Muscle layer of duodenum (tissue), 2 donors: ENCODE measurements around the gene ALAS2.

Experiments used
- H3K27ac ChIP-seq: one replicate; pipeline ENCODE4 v1.7.0; 2013; ENCODE audit warnings: mild to moderate bottlenecking, low read length
- H3K27me3 ChIP-seq: one replicate; pipeline ENCODE4 v1.7.0; 2013; ENCODE audit warnings: low read depth, mild to moderate bottlenecking, control low read depth, low read length
- H3K36me3 ChIP-seq, 2 donors: one replicate each; pipeline ENCODE4 v1.7.0; 2013; ENCODE audit warnings: low read length in 2 of 2, control low read depth in 1 of 2, mild to moderate bottlenecking in 1 of 2; ENCODE audit not compliant: insufficient read depth in 2 of 2, control insufficient read depth in 1 of 2
- H3K4me1 ChIP-seq, 2 donors: one replicate each; pipeline ENCODE4 v1.7.0; 2013; ENCODE audit warnings: low read length in 2 of 2, mild to moderate bottlenecking in 2 of 2, control low read depth in 1 of 2, moderate library complexity in 1 of 2; ENCODE audit not compliant: insufficient read depth in 2 of 2, control insufficient read depth in 1 of 2
- H3K4me3 ChIP-seq, 2 donors: one replicate each; pipeline ENCODE4 v1.7.0; 2013; ENCODE audit warnings: low read length in 2 of 2, low read depth in 1 of 2, mild to moderate bottlenecking in 1 of 2
- H3K9me3 ChIP-seq, 2 donors: one replicate each; pipeline ENCODE4 v1.7.0; 2013; ENCODE audit warnings: low read length in 2 of 2, control low read depth in 1 of 2, mild to moderate bottlenecking in 1 of 2; ENCODE audit not compliant: control insufficient read depth in 1 of 2
- donor health status: healthy.

The ALAS2 gene

GRCh38 chrX:55029291-55029690, 1.5 kb downstream of the ALAS2 start:
- no peaks in the 10 kb centered on the region for H3K36me3 ChIP-seq
- H3K27me3 ChIP-seq: no peaks in the 10 kb centered on the region
- H3K4me3 ChIP-seq: no peak overlapping the region
- H3K4me1 ChIP-seq: no peaks in the 10 kb centered on the region
- no peaks in the 10 kb centered on the region for H3K9me3 ChIP-seq
- no peak overlapping the region for H3K27ac ChIP-seq

DNA sequence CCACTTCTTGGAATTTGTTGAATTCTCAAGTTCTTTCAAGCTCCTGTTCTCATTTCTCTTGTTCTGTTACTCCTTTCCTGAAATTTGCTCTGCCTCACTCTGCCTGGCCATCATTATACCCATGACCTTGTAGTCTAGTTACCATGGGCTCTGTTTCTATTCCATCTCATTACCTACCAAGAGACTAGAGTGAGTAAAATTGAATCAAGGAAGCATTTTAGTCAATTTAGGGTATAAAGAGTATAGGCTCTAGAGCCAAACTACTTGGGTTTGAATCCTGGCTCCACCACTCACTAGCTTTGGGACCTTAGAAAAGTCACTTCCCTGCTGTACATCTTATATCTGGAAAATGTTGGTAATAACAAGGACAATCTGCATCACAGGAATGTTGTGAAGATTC, 2.2 kb downstream of the ALAS2 start:
- Histone ChIP-seq H3K9me3 (no peaks in the 10 kb centered on the region), H3K4me1 (no peaks in the 10 kb centered on the region), H3K27me3 (no peaks in the 10 kb centered on the region), H3K27ac (no peak overlapping the region), H3K36me3 (no peaks in the 10 kb centered on the region), H3K4me3 (no peak overlapping the region)

GRCh38 chrX:55028040-55028439, 2.7 kb downstream of the ALAS2 start:
- Histone ChIP-seq H3K36me3 (no peaks in the 10 kb centered on the region), H3K4me1 (no peaks in the 10 kb centered on the region), H3K27me3 (no peaks in the 10 kb centered on the region), H3K27ac (no peak overlapping the region), H3K4me3 (no peak overlapping the region), H3K9me3 (no peaks in the 10 kb centered on the region)

DNA sequence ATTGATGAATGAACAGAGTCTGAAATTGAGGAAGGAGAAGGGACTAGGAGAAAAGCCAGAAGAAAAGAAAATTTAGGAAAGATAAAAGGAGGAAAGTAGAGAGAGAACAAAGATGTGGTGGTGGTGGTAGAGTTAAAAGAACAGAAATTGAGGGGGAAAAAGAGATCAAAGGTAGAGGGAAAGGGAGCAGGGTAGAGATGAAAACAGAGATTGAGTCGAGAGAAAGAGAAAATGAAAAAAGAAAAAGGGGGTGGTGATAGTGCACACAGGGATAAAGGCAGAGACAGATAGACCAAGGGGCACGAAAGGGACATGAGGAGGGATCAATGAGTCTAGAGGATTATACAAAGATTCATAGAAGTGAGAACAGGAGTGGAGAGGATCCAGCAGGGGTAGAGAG, 3.9 kb downstream of the ALAS2 start:
- Histone ChIP-seq H3K27me3 (no peaks in the 10 kb centered on the region), H3K27ac (no peak overlapping the region), H3K4me3 (no peak overlapping the region), H3K4me1 (no peaks in the 10 kb centered on the region), H3K36me3 (no peaks in the 10 kb centered on the region), H3K9me3 (no peaks in the 10 kb centered on the region)

GRCh38 chrX:55026143-55026542, 4.6 kb downstream of the ALAS2 start:
- no peaks in the 10 kb centered on the region for H3K27me3 ChIP-seq
- H3K4me1 ChIP-seq: no peaks in the 10 kb centered on the region
- no peaks in the 10 kb centered on the region for H3K36me3 ChIP-seq
- H3K27ac ChIP-seq: no peak overlapping the region
- no peak overlapping the region for H3K4me3 ChIP-seq
- H3K9me3 ChIP-seq: no peaks in the 10 kb centered on the region

- Histone ChIP-seq H3K27ac (no peak overlapping the region), H3K4me1 (no peaks in the 10 kb centered on the region), H3K27me3 (no peaks in the 10 kb centered on the region), H3K4me3 (no peak overlapping the region), H3K36me3 (no peaks in the 10 kb centered on the region), H3K9me3 (no peaks in the 10 kb centered on the region)
Measured at GRCh38 chrX:55014897-55015299, 15.9 kb downstream of the ALAS2 start.

DNA sequence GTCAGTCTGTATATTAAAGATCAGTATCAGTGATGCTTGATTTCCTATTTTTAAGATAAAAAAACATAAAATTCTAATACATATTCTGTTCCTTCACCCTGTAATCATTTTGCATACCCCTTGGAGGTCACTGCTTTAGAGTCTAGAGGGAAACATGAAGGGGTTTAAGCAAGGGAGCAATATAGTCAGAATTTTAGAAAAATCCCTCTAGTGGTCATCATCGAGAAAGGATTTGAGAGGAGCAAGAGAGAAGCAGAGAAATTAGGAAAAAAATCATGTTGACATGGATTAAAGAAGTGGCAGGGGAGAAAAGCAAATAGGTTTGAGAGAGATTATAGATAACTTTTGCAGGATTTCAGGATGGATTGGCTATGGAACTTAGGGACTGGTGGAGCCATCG, 19.5 kb downstream of the ALAS2 start:
- no peaks in the 10 kb centered on the region for H3K27me3 ChIP-seq
- no peak overlapping the region for H3K27ac ChIP-seq
- H3K4me3 ChIP-seq: no peak overlapping the region
- H3K36me3 ChIP-seq: peaks cover 0 to 8% of the 10 kb centered on the region in 2 donors
- H3K4me1 ChIP-seq: no peaks in the 10 kb centered on the region
- H3K9me3 ChIP-seq: no peaks in the 10 kb centered on the region

GRCh38 chrX:55008571-55009358, 22.0 kb downstream of the ALAS2 start:
- H3K36me3 ChIP-seq: peaks cover 14 to 31% of the 10 kb centered on the region in 2 donors
- H3K9me3 ChIP-seq: no peaks in the 10 kb centered on the region
- H3K27me3 ChIP-seq: no peaks in the 10 kb centered on the region
- no peak overlapping the region for H3K27ac ChIP-seq
- H3K4me1 ChIP-seq: no peaks in the 10 kb centered on the region
- H3K4me3 ChIP-seq: no peak overlapping the region

- H3K27me3 ChIP-seq: no peaks in the 10 kb centered on the region
- no peaks in the 10 kb centered on the region for H3K9me3 ChIP-seq
- no peaks in the 10 kb centered on the region for H3K4me1 ChIP-seq
- H3K27ac ChIP-seq: peak overlapping the region; percentile 45
- H3K4me3 ChIP-seq: no peak overlapping the region
- H3K36me3 ChIP-seq: peaks cover 16 to 31% of the 10 kb centered on the region in 2 donors
Measured at GRCh38 chrX:55007656-55008055, 23.1 kb downstream of the ALAS2 start.

DNA sequence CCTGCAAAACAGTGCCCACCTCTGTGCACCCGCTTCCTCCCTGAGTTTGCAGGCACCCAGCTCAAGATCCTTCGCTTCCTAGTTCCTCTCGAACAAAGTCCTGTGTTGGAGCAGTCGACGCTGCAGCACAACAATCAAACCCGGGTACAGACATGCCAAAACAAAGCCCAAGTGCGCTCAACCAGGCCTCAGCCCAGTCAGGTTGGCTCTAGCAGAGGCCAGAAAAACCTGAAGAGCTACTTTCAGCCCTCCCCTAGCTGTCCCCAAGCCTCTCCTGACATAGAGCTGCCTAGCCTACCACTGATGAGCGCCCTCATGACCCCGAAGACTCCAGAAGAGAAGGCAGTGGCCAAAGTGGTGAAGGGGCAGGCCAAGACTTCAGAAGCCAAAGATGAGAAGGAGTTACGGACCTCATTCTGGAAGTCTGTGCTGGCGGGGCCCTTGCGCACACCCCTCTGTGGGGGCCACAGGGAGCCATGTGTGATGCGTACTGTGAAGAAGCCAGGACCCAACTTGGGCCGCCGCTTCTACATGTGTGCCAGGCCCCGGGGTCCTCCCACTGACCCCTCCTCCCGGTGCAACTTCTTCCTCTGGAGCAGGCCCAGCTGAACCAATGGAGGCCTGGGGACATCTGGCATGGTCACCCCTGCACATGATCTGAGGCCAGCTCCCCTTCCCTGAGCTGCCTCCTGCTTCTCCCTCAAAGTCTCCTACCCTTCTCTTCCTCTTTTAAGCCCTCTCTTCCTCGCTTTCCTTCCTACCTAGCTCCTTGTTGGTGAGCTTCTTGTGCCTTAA, 23.8 kb downstream of the ALAS2 start:
- Histone ChIP-seq H3K27me3 (no peaks in the 10 kb centered on the region), H3K27ac (peak overlapping the region; percentile 45), H3K4me1 (no peaks in the 10 kb centered on the region), H3K36me3 (peaks cover 16 to 36% of the 10 kb centered on the region in 2 donors), H3K4me3 (no peak overlapping the region), H3K9me3 (no peaks in the 10 kb centered on the region)

DNA sequence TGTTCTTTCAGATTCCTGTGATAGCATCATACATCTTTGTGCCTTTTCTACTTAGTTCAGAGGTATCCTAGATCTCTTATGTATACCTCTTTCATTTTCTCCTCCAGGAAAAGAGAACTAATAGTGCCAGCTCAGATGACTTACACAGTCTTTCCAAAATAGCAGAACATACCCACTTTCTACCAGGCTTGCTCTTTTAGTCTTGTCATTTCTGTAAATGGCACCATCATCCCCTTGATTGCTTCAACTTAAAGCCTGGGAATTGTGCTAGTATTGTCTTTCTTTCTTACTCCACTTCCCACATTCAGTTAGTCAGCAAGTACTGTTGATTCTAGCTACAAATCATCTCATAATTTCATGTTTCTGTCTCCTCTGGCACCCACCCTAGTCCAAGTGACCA, 25.5 kb downstream of the ALAS2 start:
- Histone ChIP-seq H3K4me3 (no peak overlapping the region), H3K9me3 (no peaks in the 10 kb centered on the region), H3K27ac (no peak overlapping the region), H3K27me3 (no peaks in the 10 kb centered on the region), H3K36me3 (peaks cover 16 to 38% of the 10 kb centered on the region in 2 donors), H3K4me1 (peaks cover 5 to 8% of the 10 kb centered on the region in 2 donors)
